DMS153 treated with DMSO at 0.1 percent for 48 hours (cell line): ENCODE data around the gene TMEM132C.
"Not testable (repeated sequence)": the region's sequence is repeated elsewhere in the genome, so short reads cannot be mapped to it uniquely, and the experiment has no call there.

Source experiments
- DNase-seq: peaks from one replicate; lab custom pipeline; 2025; ENCODE audit not compliant: unreplicated experiment; lab: John Stamatoyannopoulos, UW

Gene TMEM132C

DNA sequence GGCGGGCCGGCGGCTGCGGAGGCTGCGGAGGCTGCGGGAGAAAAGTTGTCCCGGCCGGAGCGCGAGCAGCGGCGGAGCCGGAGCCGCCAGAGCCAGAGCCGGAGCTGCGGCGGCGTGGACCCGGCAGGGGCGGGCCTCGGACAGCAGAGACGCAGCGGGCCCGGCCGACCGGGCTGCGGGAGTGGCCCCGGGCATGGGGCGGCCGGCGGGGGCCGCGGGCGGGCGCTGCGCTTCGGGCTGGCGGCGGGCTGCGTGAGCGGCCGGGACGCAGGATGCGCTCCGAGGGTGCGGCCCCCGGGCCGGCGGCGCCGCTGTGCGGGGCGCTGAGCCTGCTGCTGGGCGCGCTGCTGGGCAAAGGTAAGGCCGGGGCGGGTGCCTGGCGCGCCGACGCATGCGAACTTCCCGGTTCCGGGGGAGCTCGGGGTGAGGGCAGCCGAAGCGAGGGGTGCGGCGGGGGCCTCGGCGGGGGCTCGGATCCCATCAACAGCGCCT lies at the start of gene TMEM132C:
Gene TMEM132C (plus strand): TSS at position 40 of the 492 bp plus-strand sequence. CDS start 233 bp downstream, at position 273.
- DNase-seq: no peak

DNA sequence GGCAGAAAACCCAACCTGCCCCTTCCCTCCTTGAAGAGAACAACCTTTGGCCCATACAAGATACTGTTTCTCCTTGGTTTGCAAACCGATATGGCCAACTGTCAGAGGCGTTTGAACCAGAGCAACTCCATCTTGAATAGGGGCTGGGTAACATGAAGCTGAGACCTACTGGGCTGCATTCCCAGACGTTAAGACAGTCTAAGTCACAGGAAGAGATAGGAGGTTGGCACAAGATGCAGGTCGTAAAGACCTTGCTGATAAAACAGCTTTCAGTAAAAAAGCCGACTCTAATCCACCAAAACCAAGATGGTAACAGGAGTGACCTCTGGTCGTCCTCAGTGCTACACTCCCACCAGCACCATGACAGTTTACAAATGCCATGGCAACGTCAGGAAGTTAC lies 42.7 kb upstream of the TMEM132C start:
- no peak for DNase-seq

DNA sequence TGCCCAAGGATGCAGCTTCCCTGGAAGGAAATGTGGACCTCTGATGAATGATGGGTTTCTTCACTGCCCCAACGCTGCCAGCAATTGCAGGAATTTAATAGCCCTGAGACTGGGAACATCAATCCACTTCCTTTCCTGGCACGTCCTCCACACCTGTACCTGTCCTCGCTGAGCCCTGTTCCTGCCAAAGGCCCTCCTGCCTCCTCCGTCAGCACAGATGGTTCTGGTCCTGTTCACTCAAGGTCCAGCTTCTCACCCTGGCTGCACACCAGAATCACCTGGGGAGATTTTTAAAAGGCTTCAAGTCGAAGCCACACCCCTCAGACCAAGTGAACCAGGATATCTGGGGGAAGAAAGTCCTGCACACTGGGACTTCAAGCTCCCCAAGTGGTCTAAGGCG lies 38.4 kb upstream of the TMEM132C start:
- DNase-seq: no peak

DNA sequence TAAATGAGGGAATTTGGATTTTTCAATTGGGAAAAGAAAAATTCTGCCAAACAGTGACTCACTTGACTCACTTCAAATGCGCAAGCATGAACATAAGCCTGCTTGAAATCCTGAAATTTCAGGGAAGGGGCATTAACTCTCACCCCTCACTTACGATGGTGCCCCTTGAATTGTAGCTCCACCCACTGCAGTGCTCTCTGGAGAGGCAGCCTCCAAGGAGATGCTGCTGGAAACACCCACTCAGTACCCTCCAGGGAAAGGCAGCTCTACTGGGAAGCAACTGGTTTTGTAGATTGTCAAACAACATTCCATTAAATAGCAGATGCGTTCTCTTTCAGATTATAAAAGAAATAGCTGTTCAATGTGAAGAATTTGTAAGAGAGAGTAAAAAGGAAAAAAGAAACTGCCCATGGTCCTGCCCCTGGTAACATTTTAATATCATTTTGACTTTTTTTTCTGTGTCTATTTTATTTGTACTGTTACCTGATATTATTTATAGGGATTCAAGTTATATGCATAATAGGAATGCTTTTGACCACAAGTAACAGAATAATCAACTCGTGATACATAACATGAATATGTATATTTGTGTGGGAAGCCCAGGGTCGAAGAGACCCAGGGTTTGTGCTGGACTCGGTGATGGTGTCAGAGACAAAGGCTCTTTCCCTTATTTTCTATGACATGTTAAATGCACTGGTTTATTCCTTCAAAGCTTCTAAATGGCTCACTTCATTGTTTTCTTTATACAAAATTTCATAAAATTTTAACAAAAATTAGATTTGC lies 31.1 kb upstream of the TMEM132C start:
- no peak for DNase-seq

DNA sequence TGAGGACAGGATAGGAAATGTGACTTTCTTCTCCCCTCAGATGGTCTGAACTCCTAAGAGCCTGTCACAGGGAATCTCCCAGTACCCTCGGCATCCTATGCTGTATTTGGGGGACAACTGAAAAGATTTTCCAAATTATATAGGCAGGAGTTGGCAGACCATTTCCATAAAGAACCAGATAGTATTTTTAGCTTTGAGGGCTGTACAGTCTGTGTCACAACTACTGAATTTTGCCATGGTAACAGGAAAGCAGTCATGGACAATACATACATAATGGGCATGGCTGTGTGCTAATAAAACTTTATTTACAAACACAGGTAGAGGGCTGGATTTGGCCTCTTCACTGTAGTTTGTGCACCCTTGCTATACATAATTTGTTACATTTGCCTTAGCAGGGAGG lies 30.4 kb upstream of the TMEM132C start:
- DNase-seq: no peak

- no peak for DNase-seq
Measured at GRCh38 chr12:128240745-128241144, 26.2 kb upstream of the TMEM132C start.

GRCh38 chr12:128245121-128245520 lies 21.8 kb upstream of the TMEM132C start:
- DNase-seq: no peak

DNA sequence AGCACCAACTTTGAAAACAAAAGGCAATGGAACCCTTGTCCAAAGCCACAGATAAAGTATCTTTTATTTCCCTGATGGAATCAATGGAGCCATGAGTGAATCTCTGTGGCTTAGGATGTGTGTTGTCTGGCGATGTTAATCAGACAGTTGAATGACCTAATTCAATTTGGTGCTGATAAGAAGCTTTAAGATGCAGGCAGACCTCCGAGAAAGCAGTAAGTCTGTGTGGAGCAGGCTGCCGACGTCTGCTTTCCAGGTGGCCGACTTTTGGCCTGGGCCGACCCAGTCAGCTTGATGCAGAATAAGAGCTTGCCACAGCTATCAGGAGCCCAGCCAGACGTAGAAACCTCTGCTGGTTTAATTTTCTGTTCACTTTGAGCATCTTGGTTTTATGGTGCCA lies 21.1 kb upstream of the TMEM132C start:
- no peak for DNase-seq

- no peak for DNase-seq
Measured at GRCh38 chr12:128250096-128250495, 16.9 kb upstream of the TMEM132C start.

DNA sequence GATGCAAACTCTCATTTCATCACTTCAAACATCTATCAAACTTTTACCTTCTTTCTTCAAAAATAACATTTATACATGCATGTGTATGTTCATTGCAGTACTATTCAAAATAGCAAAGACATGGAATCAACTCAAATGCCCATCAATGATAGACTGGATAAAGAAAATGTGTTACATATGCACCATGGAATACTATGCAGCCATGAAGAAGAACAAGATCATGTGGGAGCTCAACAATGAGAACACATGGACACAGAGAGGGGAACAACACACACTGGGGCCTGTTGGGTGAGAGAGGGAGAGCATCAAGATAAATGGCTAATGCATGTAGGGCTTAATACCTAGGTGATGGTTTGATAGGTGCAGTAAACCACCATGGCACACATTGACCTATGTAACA lies 13.1 kb upstream of the TMEM132C start:
- not testable (repeated sequence) for DNase-seq

DNA sequence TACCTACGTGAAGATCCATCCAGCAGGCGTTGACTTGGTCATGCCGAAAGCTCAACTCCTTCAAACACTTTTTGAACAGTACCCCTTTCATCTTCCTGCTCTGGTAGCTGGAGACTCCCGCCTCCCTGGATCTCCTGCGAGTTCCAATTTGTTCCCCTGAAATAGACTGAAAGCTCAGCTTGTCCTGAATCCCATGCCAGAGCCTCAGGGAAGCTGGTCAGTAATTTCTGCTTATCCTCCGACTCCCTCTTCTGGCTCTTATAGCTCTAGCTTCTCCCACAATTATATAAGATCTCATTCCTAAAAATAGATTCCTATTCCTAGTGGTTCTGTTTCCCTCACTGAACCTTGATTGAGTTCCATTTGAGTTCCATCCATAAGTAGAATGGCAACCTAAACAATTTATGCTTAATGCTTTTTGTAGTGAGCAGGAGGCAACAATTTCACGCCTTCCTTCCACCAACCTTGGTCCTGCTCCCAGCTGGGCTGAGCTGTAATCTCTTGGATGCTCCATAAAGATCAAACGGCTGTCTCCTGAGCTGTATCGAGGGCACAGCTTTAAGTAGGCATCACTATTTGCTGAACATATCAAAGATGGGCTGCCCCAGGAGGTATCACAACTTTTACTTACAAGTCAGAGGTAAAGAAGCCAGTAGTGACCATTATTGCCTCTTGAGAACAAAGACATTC lies 8.0 kb upstream of the TMEM132C start:
- no peak for DNase-seq

- DNase-seq: peak; percentile 12
Measured at GRCh38 chr12:128259556-128260070, 7.4 kb upstream of the TMEM132C start.

GRCh38 chr12:128261757-128262156 lies 5.2 kb upstream of the TMEM132C start:
- no peak for DNase-seq

GRCh38 chr12:128265566-128265965 lies 1.4 kb upstream of the TMEM132C start:
- DNase-seq: no peak

DNA sequence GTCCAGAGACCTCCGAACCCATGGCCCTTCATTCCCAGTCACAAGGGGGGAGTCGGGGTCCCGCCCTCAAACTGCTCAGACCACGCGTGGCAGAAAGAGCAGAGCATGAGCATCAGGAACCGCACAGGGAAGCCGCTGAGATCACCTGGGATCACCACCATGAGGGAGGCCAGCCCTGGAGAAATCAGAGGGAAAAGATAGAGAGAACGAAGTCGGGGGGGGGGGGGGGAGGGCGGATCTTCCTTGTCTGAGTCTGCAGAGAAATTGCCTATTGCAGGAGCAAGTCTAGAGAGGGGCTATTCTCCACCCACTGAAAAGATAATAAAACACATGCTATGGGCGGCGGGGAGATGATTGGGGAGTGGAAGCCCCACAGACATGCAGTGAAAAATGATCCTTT lies 884 bp upstream of the TMEM132C start:
- no peak for DNase-seq

GRCh38 chr12:128266541-128267130 lies 334 bp upstream of the TMEM132C start:
- DNase-seq: no peak

GRCh38 chr12:128267651-128268378 lies 845 bp downstream of the TMEM132C start:
- no peak for DNase-seq

DNA sequence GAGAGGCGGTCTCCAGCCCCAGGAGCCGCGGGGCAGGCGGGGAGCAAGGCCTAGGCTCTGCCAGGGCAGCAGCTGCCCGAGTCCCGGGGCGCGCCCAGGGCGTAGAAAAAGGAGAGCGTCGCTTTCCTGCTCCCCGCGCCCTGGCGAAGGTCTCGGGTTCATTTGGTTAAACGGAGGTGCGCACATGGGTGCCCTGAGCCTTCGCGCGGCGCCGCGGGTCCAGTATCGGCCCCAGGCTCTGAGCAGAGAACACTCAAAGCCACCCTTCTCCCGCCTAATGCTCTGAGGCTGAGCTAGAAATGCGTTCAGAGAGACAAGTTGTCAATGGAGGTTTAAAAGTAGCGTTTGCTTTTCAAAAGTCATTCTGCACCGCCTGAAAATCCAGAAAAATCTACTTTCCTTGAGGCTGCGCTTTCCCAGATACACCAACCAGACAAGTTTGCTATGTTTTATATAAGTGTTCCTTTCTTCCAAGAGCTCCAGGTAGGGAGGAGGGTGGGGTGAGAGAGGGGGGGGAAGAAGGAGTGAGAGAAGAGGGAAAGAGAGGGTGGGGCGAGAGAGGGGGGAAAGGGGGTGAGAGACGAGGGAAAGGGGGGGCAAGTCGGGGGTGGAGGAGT lies 1.5 kb downstream of the TMEM132C start:
- DNase-seq: no peak

DNA sequence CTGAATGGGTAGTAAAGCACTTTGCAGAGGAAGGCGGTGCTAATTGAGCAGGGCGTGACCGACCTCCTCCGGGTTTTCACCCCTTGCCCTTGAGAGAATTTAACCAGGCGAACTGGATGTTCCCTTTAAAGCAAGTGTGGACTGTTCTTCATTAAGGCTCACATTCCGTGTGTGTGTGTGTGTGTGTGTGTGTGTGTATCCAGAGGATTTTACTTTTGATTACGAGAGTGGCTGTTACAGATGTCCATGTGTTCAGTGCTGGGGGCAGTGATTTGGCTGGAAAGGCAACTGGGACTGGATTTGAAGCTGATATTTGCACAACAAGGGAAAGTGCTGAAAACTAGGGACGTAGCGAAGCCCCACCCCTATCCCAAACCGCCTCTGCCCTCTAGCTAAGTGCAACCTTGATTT lies 2.2 kb downstream of the TMEM132C start:
- DNase-seq: no peak

DNA sequence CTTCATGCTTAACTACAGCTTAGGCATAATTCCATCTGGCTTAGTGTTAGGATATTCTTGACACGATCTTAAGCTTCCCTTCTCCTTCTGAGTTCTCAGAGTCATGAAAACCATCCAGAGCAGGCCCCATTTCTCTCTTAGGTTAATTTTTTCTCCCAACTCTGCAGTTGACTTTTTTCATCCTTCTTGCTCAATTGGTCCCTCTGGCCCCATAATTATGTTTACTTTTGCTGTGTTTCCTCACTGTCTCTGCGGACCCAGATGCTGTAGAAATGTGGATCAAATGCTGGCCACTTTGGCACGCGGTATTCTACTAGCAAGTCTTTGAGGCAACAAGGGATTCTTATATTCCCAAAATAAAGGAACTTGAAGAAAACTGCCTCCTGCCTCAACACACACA lies 9.5 kb downstream of the TMEM132C start:
- DNase-seq: no peak

DNA sequence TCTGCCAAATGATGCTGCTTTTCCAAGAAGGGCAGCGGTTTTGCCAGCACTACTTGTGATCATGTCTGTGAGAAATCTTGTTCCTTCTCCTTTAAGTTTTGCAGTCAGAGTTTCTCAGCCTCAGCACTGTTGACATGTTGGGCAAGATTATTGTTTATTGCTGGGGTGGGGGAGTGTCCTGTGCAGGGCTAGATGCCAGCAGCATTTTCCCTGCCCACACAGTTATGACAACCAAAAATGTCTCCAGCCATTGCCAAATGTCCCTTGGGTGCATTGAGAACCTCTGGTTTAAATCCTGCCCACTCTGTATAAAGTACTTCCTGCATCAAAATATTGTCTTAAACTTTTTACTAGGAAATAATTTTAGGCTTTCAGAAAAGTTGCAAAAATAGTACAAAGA lies 20.0 kb downstream of the TMEM132C start:
- DNase-seq: no peak
